NOMO-1 treated with dmso at 0.1 percent for 144 hours (cell line): ENCODE results near the gene FYN.

Experiments
- DNase-seq: peaks from one replicate; lab custom pipeline; 2025; ENCODE audit not compliant: unreplicated experiment; lab: John Stamatoyannopoulos, UW

Gene FYN

DNA sequence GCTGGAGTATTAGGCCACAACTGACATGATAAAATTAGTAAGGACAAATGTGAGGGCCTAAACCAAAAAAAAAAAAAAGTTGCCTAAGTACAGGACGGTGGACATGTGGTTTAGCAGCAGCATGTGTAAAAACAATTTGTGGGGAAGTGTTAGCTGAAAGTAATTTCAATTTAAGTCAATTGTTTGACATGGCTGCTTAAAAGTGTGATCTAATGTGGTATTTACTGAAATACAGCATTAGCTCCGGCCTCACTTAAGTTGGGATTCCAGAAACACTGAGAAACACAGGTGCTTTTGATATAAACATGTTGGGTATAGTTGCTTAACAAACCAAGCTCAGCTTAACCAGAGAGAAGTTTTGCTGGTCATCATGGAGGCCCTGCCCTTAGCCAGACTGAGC is 119.7 kb downstream of the FYN start:
- no peak for DNase-seq

DNA sequence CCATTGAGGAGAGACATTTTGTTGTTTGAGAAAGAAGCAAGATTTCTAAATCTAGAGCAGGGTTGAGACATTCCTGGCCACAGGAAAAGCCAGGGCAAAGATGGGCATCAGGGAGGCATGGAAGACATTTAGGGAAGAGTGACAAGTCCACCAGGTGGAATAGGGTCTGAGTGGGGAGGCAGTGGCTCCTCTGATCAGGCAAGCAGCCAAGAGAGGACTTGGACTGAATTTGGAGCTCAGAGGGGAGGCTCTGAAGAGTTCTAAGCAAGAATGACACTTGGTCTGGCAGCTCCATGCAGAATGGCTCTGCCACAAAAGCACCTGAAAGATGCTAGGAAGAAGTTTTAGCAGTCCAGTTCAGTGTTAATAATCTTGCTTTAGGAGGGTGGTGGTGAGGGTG is 120.8 kb downstream of the FYN start:
- no peak for DNase-seq

DNA sequence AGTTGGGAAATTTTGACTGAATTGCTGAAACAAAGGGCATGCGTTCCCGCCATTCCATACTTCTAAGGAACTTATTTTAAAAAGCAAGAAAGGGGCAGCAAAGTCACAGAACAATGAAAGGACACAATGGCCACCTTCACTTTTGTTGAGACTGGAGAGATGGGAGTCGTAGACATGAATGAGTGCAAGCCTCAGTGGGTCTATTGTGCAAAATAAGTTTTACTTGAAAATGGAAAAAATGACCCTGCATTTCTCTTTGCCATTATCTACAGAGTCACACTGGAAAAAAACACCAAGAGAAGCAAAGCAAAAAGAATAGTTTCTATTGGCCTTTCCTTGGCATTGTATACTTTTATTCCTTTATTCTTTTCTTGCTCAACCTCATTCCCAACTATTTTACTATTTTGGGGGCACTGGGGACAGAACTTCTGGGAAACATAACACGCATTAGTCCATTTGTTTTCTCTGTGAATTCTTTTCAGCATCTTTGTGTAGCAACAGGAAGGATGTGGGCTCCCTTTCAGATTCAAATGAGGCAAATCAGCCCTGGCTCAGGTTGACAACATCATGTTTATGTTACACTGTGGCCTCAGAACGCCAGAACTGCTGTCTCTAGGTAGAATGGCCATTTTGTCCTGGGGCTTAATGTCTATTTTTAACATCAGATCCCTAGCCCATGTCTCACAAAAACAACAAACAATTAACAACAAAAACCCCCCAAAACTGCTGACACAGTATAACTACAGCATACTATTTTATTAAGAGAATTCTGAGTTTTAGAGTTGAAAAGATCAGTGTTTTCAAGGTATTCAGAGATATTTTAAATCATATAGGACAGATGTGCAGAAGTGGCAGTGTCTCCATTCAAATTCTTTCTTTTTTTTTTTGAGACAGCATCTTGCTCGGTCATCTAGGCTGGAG is 122.2 kb downstream of the FYN start:
- DNase-seq = no peak

DNA sequence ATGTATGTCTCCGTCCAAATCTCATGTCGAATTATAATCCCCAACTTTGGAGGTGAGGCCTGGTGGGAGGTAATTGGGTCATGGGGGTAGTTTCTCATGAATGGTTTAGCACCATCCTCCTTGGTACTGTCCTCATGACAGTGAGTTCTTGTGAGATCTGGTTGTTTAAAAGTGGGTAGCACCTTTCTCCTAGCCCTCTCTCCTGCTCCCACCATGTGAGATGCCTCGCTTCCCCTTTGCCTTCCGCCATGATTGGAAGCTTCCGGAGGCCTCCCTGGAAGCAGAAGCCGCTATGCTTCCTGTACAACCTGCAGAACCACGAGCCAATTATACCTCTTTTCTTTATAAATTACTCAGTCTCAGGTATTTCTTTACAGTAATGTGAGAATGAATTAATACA is 123.1 kb downstream of the FYN start:
- no peak for DNase-seq

DNA sequence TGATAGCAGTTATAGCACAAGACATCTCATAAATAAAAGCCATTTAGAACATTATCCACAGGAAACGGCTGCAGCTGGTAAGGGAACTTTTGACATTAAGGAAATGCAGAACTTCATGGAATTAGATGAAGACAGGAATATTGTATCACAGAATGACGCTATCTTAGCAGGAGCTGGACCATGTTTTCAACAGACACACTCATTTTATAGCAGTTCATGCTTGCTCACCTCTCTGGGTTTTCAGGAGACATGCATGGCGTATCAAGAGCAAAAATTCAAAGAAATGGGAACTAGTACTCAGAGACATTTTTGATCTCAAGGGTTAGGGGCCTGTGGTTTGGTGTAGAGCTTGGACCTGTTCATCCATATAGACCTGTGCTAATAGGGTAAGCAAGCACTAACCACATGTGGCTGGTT is 125.0 kb downstream of the FYN start:
- no peak for DNase-seq

DNA sequence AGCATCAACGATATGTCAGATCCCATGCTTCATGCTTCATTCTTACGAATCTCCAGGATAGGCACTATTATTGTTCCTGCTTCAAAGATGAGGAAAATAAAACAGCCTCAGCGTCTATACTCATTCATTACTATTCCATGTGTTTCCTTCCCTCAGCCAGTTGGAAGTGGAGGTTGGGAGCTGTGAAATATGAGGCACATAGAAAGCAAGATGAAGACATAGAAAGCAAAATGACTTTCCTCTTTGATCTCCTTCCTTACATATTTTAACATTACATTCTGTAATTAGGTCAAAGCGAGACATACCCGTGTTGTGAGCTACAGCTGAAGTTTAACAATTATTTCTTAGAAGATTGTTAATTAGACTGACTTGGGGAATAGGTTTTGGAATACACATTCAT is 125.4 kb downstream of the FYN start:
- DNase-seq = no peak

DNA sequence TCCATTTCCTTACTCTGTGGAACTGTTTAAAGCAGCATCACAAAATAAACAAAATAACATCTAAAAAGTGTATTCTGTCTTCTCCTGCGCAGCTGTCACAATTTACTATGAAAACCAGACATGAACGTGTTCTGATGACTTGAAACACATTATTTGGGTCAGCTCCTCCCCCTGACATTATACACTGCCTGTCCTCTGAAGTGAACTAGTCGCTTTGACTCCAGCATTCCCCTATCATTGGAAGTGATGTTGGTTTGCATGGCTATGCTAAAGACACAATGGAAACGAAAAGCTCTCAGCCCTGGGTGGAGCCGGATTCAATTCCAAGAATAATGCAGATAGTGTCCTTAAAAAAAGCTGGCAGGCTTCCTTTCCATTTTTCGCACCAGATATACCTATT is 125.9 kb downstream of the FYN start:
- DNase-seq = no peak

DNA sequence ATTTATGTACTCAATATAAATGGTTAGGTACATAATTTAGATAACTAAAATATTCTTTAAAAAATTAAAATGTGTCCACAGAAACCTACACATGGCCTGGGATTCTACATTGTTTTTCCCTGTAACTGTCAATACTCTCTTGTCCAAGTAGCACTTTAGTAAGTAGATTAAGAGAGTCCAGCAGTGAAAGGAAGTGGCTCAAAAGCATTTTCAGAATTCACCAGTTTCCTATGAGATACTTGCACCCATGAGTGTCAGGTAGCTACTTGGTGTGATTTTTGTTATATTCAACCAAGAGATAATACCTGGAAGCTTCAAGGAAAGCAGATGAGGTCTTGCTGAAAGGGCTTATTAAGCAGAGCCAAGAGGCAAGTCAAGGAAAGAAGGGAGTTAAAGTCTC is 126.3 kb downstream of the FYN start:
- no peak for DNase-seq

DNA sequence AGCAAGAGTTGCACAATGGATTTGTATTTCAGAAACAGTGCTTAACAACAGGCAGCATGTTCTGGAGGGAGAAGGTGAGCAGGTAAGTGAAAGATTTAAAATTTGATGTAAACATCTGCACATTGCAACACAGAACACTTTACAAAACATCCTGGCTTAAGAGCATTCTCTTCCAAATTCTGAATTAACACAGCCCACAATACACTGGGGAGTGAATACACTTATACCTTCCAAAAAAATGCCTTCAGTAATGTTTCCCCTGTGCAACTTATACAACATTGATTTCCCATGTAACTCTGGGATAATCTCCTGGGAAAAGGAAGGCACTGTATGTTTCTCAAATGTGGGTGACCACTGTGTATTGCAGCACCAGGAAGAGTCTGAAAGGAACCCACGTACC is 127.6 kb downstream of the FYN start:
- no peak for DNase-seq

DNA sequence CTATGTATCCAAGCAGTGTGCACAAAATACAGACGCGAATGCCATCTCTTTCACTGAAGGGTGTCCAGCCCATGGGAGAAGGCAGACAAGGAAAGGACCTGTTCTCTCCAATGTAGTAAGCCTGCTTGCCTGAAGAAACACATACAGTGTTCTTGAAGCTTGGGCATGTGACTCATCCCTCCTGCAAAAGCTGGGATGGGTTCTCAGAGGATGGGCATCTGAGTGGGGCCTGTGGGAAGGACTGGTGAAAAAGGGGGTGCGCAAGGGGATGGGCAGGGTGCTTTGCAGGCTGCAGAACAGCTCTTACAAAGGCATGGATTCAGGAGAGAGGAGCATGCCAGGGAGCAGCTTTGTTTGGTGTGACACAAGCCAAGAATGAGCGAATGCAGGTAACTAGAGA is 128.1 kb downstream of the FYN start:
- no peak for DNase-seq

DNA sequence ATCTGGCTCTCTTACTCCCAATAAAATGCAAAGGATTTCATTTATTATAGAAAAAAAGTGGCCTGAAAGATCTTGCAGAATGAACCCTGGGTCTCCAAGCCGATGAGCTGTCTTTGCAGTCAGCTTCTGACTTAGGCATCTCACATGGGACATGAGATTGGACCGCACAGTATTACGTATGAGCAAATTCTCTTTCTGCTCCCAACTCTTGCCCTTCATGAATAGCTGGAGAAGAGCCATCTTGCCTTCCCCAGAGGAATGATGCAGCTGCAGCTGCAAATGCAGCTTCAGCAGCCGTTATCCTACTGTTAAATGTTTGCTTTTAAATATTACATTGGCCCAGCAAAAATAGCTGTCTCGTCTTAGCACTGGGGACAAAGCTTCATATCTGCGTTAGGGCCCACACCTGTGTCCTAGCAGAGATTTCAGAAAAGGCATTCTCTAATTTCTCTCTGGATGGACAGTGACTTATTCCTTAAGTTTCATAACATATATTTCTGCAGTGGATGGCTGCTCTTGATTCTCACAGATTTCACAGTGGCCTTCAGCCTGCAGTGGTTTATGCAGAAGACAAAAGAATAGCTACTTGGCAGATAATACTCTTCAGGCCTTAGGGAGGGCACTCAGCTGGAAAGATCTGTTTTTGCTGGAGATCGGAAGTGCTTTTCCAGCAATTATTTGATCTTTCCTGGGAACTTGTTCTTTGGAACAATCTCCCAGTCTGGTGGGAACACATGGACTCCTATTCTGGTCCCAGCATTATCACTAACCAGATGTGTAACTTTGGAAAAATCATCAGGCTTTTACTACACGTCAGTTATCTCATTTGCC is 129.2 kb downstream of the FYN start:
- no peak for DNase-seq

DNA sequence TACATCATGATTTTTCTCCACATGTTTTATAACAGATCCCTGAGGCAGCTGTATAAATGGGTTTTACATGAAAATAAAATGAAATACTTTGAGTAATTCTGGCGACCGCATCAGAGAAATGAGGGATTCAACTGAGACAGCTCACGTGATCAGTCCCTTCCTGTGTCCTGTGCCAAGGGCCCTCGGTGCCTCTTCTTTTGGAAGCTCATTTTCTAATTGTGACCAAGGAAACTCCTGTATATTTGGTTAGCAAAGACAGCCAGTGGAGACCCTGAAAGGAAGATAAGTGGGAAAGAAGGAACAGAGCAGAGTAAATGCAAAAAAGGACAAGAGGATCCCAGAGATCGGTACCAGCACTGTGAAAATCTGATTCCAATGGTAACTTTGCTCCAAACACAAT is 129.9 kb downstream of the FYN start:
- DNase-seq = no peak

DNA sequence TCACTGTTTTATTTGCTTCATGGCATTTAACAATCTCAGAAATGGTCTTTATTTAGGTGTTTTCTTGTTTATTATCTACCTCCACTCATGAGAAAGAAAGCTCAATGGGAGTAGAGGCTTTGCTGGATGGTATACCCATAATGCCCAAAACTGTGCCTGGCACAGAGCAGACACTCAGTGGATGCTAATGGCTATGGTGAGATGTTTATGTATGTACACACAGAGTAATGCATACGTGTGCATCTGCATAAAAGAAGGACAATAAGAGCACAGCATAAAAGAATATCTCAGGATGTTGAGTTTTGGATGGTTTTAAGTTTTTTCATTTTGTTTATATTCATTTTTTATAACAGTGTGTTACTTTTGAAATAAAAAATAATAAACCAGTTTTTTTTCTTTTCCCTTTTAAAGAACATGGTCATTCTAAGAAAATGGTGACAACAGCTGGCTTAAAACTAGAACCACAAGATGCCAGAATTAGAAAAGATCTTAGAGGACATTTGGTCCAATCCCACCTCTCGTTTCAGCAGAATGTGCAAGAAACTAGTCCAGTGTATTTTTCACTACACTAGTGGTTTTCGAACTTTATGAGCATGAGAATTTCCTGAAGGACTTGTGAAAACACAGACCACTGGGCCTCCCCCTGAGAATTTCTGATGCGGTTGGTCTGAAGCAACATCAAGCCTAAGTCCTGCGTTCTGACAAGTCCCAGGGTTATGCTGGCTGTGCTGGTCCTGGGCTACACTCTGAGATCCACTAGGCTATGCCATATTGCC is 131.9 kb downstream of the FYN start:
- no peak for DNase-seq

DNA sequence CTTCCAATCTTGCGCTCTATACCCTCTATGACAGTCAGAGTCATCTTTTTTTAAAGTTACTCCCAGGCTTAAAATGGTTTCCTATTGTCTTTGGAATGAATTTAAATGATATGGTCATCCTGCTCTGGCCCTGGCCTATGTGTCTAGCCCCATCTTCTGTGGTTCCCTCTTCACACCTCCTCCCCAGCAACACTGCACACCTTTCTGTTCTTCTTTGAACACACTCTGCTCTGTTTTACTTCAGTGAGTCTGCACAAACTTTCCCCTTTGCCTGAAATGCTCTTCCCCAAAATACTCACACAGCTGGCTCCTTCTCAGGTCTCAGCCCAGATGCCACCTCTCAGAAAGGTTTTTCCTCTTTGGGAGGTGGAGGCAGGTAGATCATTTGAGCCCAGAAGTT is 132.7 kb downstream of the FYN start:
- DNase-seq = no peak

DNA sequence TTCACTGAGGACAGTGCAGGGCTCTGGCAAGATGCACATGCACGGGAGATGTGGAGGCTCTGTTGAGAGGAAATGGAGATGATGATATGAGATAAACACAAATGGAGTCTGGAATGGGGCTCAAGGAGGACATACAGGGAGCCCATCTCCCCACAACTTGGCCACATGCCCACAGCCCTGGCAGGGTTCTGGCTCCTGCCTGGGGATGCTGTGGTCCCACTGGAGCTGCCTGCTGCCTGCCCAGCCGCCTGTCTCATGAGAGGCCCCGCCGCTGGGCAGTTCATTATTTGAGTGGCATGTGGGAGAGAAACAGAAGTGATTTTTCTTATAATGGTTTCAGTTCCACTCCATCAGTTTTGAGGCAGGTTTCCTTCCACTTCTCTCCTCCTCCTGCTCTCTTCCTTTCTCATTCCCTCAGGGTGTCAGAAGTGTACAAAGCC is 134.0 kb downstream of the FYN start:
- no peak for DNase-seq

DNA sequence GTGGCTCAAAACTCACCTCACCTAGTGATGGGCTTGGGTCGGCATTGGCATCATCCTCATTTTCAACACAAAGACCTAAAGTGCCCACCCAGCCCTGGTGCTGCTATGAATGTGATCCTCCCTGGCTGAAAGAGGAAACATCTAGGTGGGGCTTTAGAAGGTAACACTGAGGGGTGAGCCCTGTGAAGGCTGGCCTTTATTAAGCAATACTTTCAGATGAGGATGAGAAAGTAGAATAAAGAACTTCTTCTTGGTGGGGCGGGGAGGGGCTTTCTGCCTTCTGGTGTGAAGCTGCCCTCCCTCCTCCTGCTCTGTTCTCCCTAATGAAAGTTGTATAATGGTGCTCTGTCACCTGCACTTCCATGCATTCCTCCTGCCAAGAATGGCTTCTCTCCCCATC is 134.6 kb downstream of the FYN start:
- peak; percentile 9 for DNase-seq

DNA sequence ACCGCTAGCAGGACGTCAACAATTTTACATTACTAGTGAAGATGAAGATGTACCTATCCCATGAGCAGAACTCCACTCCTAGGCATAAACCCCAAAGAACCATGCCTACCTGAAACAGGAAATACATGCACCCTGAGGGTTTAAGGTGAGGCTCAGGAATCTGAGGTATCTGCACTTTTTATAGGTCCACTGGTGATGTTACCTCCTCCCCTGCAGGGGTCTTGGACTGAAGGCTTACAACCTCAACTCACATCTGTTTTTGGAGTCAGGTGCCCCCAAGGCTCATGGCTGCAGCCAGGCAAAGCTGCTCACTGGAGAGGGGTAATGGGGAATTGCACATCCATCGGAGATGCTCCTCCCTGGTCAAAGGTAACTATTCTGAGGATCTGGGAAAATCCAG is 135.1 kb downstream of the FYN start:
- no peak for DNase-seq

DNA sequence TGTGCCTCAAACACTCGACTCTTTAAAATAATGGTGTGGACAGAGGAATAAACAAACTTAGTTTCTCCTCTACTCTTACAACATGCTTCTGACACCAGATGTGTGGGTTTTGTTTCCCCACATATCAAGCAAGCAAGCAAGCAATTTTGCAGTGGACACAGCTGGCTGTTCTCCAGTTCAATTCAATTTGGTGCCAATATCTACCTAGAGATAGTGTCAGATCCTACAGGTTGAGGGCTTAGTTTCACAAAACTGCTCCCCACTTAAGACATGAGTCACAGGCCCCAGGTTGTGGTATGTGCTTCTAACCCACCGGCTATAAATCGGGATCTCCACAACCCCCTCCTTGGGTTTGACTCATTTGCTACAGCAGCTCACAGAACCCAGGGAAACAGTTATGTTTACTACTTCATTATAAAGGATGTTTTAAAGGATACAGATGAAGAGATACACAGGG is 136.2 kb downstream of the FYN start:
- DNase-seq = no peak

DNA sequence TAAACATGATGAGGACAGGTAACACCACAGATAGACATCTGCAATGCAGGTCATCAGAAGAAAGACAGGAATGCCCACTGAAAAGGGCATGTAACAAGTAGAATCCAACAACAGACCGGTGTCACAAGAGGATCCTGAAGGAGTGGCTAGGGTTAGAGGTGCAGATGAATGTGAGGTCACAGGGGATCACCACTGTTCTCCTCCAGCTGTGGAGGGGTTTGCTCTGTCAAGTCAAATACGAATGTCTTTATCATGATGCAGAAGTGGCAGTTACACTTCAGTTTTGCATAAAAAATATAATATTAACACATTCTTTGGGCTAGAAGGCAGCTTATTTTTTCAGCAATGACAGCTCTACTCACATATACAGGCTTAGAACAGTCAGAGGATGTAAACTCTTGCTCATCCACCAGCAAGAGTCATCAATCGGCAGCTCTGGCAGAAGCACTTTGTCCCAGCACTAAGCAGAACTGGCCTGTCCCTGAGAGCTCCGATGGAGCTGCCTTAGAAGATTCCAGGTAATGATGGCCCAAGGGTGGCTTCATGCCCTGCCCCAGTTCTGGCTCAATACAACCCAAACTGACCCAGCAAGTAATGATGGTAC is 137.1 kb downstream of the FYN start:
- DNase-seq = no peak

DNA sequence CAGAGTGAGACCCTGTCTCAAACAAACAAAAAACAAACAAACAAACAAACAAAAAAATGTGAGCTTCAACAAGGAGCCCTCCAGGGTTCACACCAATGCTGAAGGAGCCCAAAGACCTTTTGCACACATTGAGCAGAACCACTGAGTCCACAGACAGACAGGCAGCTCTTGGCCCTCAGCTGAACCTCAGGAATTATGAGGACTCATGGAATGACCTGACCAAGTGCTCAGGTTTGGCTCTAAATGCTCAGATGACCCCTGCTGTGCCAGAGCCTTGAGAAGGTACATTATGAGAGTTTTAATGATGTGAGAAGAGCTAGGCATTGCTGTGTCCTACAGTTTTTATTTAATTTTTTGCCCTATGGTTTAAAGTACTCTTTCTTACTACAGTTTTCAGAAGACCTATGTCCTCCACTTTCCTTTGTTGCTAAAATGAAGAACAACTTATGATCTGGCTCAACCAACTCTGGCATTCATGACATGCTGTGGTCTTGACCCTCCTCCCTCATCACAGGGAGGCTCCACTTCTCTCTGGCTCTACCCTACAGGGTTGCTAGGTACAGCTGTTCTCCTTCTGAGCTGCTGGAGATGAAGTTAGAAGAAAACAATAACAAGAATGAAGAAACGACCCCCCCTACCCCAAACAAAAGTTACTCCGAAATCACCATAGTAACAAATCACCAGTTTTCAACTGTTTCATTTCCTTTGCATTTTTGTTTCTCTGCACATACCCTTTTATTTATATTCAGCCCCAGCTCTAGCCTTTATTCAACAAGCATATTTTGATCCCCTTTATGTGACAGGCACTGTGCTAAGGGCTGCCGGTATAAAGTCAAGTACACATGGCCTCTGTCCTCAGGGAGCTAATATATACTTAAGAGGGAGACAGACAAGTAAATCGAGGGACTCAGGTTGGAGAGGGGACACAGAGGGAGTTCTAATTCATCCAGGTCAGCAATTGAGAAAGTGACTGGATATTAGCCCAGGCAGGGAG is 138.9 kb downstream of the FYN start:
- DNase-seq = no peak
